Psoas muscle (tissue), 8 donors: ENCODE measurements around the gene MORN1. TPM values are rescaled to one million over a fixed set of nuclear protein-coding genes. Genes with fewer than 3 reads are reported as not detected.

Experiments
- ATAC-seq, 4 donors: fragments of 200-7000 bp; cut with Tn5 transposase; one replicate each; pipeline ENCODE4 v1.9.1; 2020; ENCODE audit warnings: moderate library complexity in 3 of 4, mild to moderate bottlenecking in 2 of 4
- DNase-seq, 2 donors: peaks; one replicate each; pipeline ENCODE4 v3.0.0-alpha.2; 2020
- H3K27ac ChIP-seq: fragments of 200-600 bp; one replicate; pipeline ENCODE4 v1.8.0; 2022
- H3K27me3 ChIP-seq, 3 donors: fragments of 200-600 bp in 1 of 3; one replicate each; pipeline versions ENCODE4 v1.6.1 to v1.8.0; 2013 to 2022; ENCODE audit warnings: low read length in 2 of 3, mild to moderate bottlenecking in 2 of 3, moderate library complexity in 1 of 3; ENCODE audit not compliant: insufficient read depth in 3 of 3
- H3K36me3 ChIP-seq, 2 donors: fragments of 200-600 bp in 1 of 2; one replicate each; pipeline versions ENCODE4 v1.6.1 to v1.8.0; 2013 to 2022; ENCODE audit warnings: low read depth in 1 of 2, mild to moderate bottlenecking in 1 of 2, moderate library complexity in 1 of 2; ENCODE audit not compliant: insufficient read depth in 1 of 2
- H3K4me1 ChIP-seq: fragments of 200-600 bp; one replicate; pipeline ENCODE4 v1.8.0; 2022
- H3K4me3 ChIP-seq: fragments of 200-600 bp; one replicate; pipeline ENCODE4 v1.8.0; 2022; ENCODE audit warnings: mild to moderate bottlenecking
- H3K9me3 ChIP-seq: fragments of 200-600 bp; one replicate; pipeline ENCODE4 v1.8.0; 2022
- WGBS, 3 donors: extraction: QIAGEN DNeasy Blood & Tissue Kit; methylation state at CpG; one replicate each; pipeline versions ENCODE4 v1.1.6 to v1.1.7; 2013; 5-methylcytosine and 5-hydroxymethylcytosine counted together
- intact Hi-C, 2 donors: fragments of 100-400 bp; cut with DNase I; formaldehyde crosslinking; loops; one replicate each; pipeline versions ENCODE4 v1.11.0 to v1.14.2; 2022
- polyA plus RNA-seq, 3 donors: library from polyadenylated mRNA; stranded (reverse); fragments of 200-250 nt; gene quantifications; one replicate each; pipeline ENCODE4 v1.2.3, GENCODE V29; 2013
- total RNA-seq, 4 donors: library from RNA; stranded (reverse); fragmentation: NEBNext Ultra II Directional in 2 of 4; extraction: Animal tissue kit (Norgen Biotek cat#: 25700) in 2 of 4; gene quantifications; one replicate each; pipeline versions ENCODE4 v1.2.1 to v1.2.4, GENCODE V29; 2021 to 2023
- TF ChIP-seq, protein P1 (sequence below): fragments of 200-600 bp; IDR thresholded peaks from one replicate; pipeline ENCODE4 v1.8.0; 2022; ENCODE audit warnings: antibody characterized with exemption
- donor health status: healthy with polysubstance abuse.
- donor health status: DM: no; HTN: no; CAD: no; lungs with moderate emphysema.
- donor health status: Bipolar disorder and iron deficiency.
- donor health status: healthy.
- donor health status: DM: yes; HTN: yes; CAD: no.
- donor health status: DM: no; HTN: no; CAD: no.
- donor health status: DM: no; HTN: no; CAD: no.
- donor health status: DM: yes; HTN: yes; CAD: no.

MORN1 gene
- total and polyA plus RNA-seq, 7 donors: 1.2 to 7.3 (median 4.2) TPM

DNA sequence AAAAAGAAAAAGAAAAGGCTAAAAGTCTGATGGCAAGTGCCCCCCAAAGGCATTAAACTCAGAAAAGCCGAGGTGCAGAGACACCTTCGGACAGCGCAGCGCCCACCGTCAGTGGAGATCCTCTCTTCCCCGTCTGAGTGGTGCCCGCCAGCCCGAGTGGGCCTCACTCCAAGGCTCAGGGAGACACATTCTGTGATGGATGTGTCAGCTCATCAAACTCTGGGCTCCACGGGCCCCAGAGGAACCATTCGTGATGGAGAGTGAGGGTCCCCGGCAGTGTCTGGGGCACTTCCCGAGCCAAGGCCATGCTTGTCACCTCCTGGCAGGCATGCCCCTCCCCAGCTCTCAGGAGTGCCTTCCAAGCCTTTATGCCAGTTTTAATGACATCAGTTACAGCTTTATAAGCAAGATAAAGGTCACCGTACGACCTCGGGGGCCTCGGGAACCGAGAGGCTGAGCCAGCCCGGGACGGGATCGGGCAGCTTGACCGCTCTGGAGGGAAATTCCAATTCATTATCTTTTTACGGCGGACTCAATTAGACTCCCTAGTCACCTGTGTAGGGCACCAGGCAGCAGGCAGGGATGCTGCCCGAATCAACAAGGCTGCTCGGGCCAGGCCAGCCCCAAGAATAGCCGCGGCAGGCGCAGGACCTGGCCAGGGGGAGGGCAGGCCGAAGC, 49.5 kb downstream of the MORN1 start:
- no peaks in the 10 kb centered on the region for H3K9me3 ChIP-seq
- no peak overlapping the region for H3K4me3 ChIP-seq
- H3K27me3 ChIP-seq: peaks cover 0 to 6% (median 0%) of the 10 kb centered on the region in 3 donors
- H3K4me1 ChIP-seq: no peaks in the 10 kb centered on the region
- ATAC-seq: no peak
- DNase-seq: peak; percentile 4 to 40
- TF ChIP-seq, protein P1, sequence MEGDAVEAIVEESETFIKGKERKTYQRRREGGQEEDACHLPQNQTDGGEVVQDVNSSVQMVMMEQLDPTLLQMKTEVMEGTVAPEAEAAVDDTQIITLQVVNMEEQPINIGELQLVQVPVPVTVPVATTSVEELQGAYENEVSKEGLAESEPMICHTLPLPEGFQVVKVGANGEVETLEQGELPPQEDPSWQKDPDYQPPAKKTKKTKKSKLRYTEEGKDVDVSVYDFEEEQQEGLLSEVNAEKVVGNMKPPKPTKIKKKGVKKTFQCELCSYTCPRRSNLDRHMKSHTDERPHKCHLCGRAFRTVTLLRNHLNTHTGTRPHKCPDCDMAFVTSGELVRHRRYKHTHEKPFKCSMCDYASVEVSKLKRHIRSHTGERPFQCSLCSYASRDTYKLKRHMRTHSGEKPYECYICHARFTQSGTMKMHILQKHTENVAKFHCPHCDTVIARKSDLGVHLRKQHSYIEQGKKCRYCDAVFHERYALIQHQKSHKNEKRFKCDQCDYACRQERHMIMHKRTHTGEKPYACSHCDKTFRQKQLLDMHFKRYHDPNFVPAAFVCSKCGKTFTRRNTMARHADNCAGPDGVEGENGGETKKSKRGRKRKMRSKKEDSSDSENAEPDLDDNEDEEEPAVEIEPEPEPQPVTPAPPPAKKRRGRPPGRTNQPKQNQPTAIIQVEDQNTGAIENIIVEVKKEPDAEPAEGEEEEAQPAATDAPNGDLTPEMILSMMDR: no peak
- H3K36me3 ChIP-seq: no peaks in the 10 kb centered on the region
- intact Hi-C loops: no loop called here
- WGBS, 3 donors: 87 to 89% (median 88%) methylated on average over 29 of the region's 29 CpGs
- no peak overlapping the region for H3K27ac ChIP-seq

DNA sequence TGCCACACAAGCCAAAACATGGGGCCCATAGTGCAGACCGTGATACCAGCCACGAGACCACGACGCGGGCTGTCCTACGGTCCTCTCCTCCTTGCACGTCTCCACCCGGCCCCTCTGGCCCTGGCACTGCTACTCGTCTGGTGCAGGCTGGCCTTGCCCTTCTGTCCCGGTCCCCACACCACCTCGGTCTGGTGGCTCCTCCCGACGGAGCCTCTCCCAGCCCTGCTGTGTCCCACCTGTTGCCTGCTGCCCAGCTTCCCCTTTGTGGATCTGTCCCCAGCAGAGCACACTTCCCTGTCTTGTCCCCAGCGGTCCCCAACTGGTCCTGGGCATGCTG, 50.5 kb downstream of the MORN1 start:
- TF ChIP-seq, protein P1: no peak
- H3K36me3 ChIP-seq: no peaks in the 10 kb centered on the region
- intact Hi-C loops: no loop called here
- H3K27me3 ChIP-seq: peaks cover 0 to 7% (median 0%) of the 10 kb centered on the region in 3 donors
- WGBS, 3 donors: 91 to 95% (median 92%) methylated on average over 13 to 14 of the region's 14 CpGs
- no peak overlapping the region for H3K27ac ChIP-seq
- no peak for ATAC-seq
- peak in 1 of 2 donors; percentile 25 for DNase-seq
- H3K9me3 ChIP-seq: no peaks in the 10 kb centered on the region
- no peaks in the 10 kb centered on the region for H3K4me1 ChIP-seq
- H3K4me3 ChIP-seq: no peak overlapping the region

DNA sequence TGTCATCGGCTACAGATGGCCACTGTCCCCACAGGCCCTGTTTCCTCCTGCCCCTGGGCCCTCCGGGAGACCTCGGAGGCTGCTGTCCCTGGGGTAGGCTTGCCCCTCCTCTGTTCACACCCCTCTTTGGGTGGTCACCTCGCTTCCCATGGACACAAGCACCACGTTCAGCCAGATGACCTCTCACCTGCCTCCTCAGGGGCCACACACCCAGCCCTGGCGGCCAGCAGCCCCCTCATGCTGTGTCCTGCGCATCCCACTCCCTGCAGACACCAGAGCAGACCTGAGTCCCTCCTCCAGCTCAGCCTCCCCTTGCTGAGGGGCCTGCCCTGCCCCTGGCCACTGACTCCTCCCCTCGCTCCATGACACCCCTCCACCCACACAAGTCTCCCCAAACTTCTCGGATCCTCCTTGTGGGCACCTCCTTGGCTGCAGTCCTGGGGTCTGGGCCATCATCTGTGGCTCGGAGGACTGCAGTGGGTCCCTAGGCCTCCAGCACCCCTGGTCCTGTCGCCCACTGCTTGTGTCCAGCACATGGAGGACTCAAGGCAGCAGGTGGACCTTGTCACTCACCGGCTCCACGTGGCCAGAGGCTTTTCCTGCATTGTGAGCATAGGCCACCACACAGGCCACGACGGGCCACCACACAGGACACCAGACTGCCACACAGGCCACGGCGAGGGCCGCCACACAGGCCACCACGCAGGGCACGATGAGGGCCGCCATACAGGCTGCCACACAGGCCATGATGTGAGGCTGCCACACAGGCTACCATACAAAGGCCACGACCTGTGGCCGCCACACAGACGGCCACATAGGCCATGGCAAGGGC, 51.1 kb downstream of the MORN1 start:
- no peaks in the 10 kb centered on the region for H3K36me3 ChIP-seq
- TF ChIP-seq, protein P1: no peak
- H3K27me3 ChIP-seq: peaks cover 0 to 7% (median 0%) of the 10 kb centered on the region in 3 donors
- no peaks in the 10 kb centered on the region for H3K4me1 ChIP-seq
- intact Hi-C loops: no loop called here
- no peaks in the 10 kb centered on the region for H3K9me3 ChIP-seq
- ATAC-seq: no peak
- no peak overlapping the region for H3K4me3 ChIP-seq
- H3K27ac ChIP-seq: no peak overlapping the region
- WGBS, 3 donors: 89 to 91% (median 90%) methylated on average over 24 of the region's 24 CpGs
- peak in 1 of 2 donors; percentile 36 for DNase-seq

DNA sequence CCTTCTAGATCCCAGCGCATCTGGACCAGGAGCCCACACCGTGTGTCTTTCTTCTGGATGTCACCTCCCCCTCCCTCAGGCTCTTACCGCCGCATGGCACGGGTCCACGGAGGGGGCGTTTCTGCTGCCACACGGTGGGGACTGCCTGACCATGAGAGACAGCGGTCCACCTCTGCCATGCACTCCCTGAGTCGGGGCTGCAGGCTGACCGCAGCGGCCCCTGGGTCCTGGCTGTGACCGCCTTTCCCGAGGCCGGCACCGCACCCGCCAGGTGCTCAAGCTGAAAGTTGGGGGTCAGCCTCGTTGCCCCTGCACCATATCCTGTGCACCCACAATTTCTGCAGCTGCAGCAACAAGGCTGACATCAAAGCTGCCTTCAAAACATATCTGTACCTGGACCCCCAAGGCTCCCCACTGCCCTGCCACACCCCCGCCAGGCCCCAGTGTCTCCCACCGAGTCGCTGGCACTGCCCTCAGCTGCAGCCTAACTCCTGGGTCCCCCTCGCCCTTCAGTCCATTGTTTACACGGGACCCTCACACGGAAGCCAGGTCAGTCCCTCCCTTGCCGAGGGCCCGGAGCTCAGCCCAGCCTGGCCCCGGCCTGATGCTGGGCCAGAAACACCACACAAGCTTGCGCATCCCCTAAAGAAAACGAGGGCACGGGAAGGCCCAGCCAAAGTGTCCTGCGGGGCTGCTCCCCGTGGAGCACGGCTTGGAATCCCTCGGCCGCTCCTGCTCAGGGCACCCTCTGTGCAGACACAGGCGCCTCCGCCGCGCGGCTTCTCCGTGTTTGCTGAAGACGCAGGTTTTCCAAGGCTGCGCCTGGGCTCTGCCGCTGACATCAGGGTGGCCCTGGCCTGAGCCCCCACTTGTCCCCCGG, 51.9 kb downstream of the MORN1 start:
- peak in 1 of 2 donors; percentile 50 for DNase-seq
- 88 to 91% (median 90%) methylated on average over 45 of the region's 45 CpGs for WGBS, 3 donors
- intact Hi-C loops: no loop called here
- Histone ChIP-seq H3K36me3 (no peaks in the 10 kb centered on the region), H3K4me1 (no peaks in the 10 kb centered on the region), H3K9me3 (no peaks in the 10 kb centered on the region), H3K27ac (no peak overlapping the region), H3K27me3 (peaks cover 0 to 7% (median 2%) of the 10 kb centered on the region in 3 donors), H3K4me3 (no peak overlapping the region)
- no peak for ATAC-seq
- TF ChIP-seq, protein P1: no peak
